Measurements from ENCODE around the gene MARVELD1. TPM values are rescaled to one million over a fixed set of nuclear protein-coding genes. Genes with fewer than 3 reads are reported as not detected.
A peak's percentile ranks its signal among the peaks of the same experiment; 100 is the strongest.

Gene MARVELD1
- total and polyA plus RNA-seq, 2 of the 4 experiments (the other 2 are of a cell fraction): 12.0 to 68.1 TPM

GRCh38 chr10:97701438-97702069, 12.0 kb upstream of the MARVELD1 start:
- Histone ChIP-seq H3K79me1 (ENCODE audit: low read depth in 1 of 2, low read length in 2 of 2) (no peaks in the 10 kb centered on the region), H3K4me2 (ENCODE audit: low read depth, low read length) (no peak overlapping the region), H3K9me3 (ENCODE audit: control insufficient read depth, insufficient read depth, low read length) (no peaks in the 10 kb centered on the region), H3K4me1 (ENCODE audit: control insufficient read depth, insufficient read depth, low read length) (no peaks in the 10 kb centered on the region; the same call in 1 of the 2 replicates), H3K36me3 (ENCODE audit: control insufficient read depth, insufficient read depth, low read length) (no peaks in the 10 kb centered on the region), H2AK5ac (ENCODE audit: low read depth, low read length) (no peak overlapping the region), H4K5ac (ENCODE audit: low read depth, low read length) (no peak overlapping the region), H4K91ac (ENCODE audit: insufficient read depth, low read depth, low read length) (no peak overlapping the region), H3K27ac (ENCODE audit: insufficient read depth, low read length) (no peak overlapping the region), H3K23ac (ENCODE audit: low read depth, low read length) (no peak overlapping the region), H2BK5ac (ENCODE audit: low read depth, low read length, poor library complexity, severe bottlenecking) (no peak overlapping the region), H3K27me3 (ENCODE audit: control insufficient read depth, insufficient read depth, low read length) (no peaks in the 10 kb centered on the region), H2BK20ac (ENCODE audit: low read depth, low read length) (no peak overlapping the region), H2BK120ac (ENCODE audit: low read depth, low read length) (0 out of 2 replicates have a peak overlapping the region, but pooled peaks have one; percentile 9), H4K20me1 (ENCODE audit: insufficient read depth, low read length) (no peaks in the 10 kb centered on the region), H3K18ac (ENCODE audit: low read depth, low read length) (no peak overlapping the region), H2AK9ac (replicated peaks; ENCODE audit: low read depth, low read length, poor library complexity) (no peak overlapping the region), H3K4ac (ENCODE audit: low read depth, low read length) (peak overlapping the region; percentile 15; the same call in 1 of the 2 replicates), H3K14ac (replicated peaks; ENCODE audit: low read depth, low read length) (no peak overlapping the region), H2BK15ac (ENCODE audit: low read depth, low read length) (no peak overlapping the region), H3K9me1 (ENCODE audit: insufficient read depth, low read length) (no peaks in the 10 kb centered on the region), H3K56ac (ENCODE audit: extremely low read depth, insufficient read depth, low read length) (no peak overlapping the region), H4K8ac (ENCODE audit: low read depth in 2 of 2, low read length in 2 of 2) (peak overlapping the region in 1 of 2 experiments; percentile 62; a peak in 1 of 4 replicates), H3K4me3 (ENCODE audit: insufficient read depth, low read depth, low read length) (no peak overlapping the region), H2AFZ (replicated peaks; ENCODE audit: low read length, poor library complexity) (peak overlapping the region; percentile 65), H3K9ac (ENCODE audit: low read depth, low read length) (no peak overlapping the region)
- TF ChIP-seq MAZ (IDR thresholded peaks at IDR 0.05; ENCODE audit: borderline replicate concordance, low read depth, low read length) (0 out of 2 replicates have a peak, but pooled peaks have one; percentile 20), FOS (IDR thresholded peaks at IDR 0.05; ENCODE audit: low read depth, low read length) (no peak), SMC3 (IDR thresholded peaks at IDR 0.05; ENCODE audit: low read depth, low read length) (peak; percentile 86), NFE2L2 (IDR thresholded peaks at IDR 0.05; ENCODE audit: low read depth, low read length) (no peak), BHLHE40 (IDR thresholded peaks at IDR 0.05; ENCODE audit: low read depth, low read length) (no peak), RCOR1 (IDR thresholded peaks at IDR 0.05; ENCODE audit: insufficient replicate concordance, low read length) (no peak), CEBPB (IDR thresholded peaks at IDR 0.05; ENCODE audit: low read depth, low read length) (no peak), CTCF (conservative IDR thresholded peaks at IDR 0.05; ENCODE audit: low read depth, low read length) (peak; percentile 92), RFX5 (IDR thresholded peaks at IDR 0.05; ENCODE audit: low read depth, low read length) (no peak), RAD21 (IDR thresholded peaks at IDR 0.05; ENCODE audit: low read length) (peak; percentile 90)
- no TSS peak for BruUV-seq (replicated peaks)
- WGBS, 2 experiments (ENCODE audit: extremely low coverage in 2 of 2, insufficient read length in 1 of 2): 48% methylated on average over 6 of the region's 12 CpGs; no CpG with 5 or more reads in 1 of the 2 experiments
- POLR2A ChIA-PET (ENCODE audit: unreplicated experiment): interaction anchor here (0.6 kb wide), 3 partner anchors 12 to 32 kb away, joined by 3 to 4 read pairs (median 3); partner anchors contain the start of gene MARVELD1
- in situ Hi-C loops (cut with MboI; ENCODE audit: low sequenced_read_pairs) (no loop called here), dilution Hi-C loops (cut with HindIII; ENCODE audit: low sequenced_read_pairs, unreplicated experiment) (no loop called here), intact Hi-C loops (cut with micrococcal nuclease) (loop anchor here (1.0 kb wide), 1 partner anchor 30 kb away; no protein-coding TSS in a partner anchor)
- ATAC-seq (ENCODE audit: low read depth): peak; percentile 100
- CTCF ChIA-PET: interaction anchor here (0.7 to 1.8 kb wide), 15 partner anchors 8 to 340 kb away, joined by 3 to 17 read pairs (median 4); partner anchors contain the start of gene AVPI1
- peak; percentile 77 for DNase-seq

Measured in IMR-90 (cell line).